Upper lobe of left lung (tissue), 4 donors: ENCODE data around the gene WDPCP.

Experiments
- POLR2A ChIP-seq, 4 donors: fragments of 450-650 bp; IDR thresholded peaks; one replicate each; pipeline ENCODE4 v1.5.1; 2016 to 2017; ENCODE audit warnings: antibody characterized with exemption in 4 of 4, mild to moderate bottlenecking in 2 of 4
- POLR2AphosphoS5 ChIP-seq, 2 donors: sonication (generic); formaldehyde crosslinking; IDR thresholded peaks; one replicate each; pipeline ENCODE4 v1.5.1; 2017; ENCODE audit warnings: antibody characterized with exemption in 2 of 2
- TF ChIP-seq, protein P1 (sequence below), 6 experiments: fragments of 450-650 bp in 4 of 6; fragments of 200-600 bp in 2 of 6; sonication (generic) in 2 of 6; IDR thresholded peaks; one replicate each; pipeline ENCODE4 v1.5.1; 2016 to 2019; ENCODE audit warnings: antibody characterized with exemption in 6 of 6

DNA sequence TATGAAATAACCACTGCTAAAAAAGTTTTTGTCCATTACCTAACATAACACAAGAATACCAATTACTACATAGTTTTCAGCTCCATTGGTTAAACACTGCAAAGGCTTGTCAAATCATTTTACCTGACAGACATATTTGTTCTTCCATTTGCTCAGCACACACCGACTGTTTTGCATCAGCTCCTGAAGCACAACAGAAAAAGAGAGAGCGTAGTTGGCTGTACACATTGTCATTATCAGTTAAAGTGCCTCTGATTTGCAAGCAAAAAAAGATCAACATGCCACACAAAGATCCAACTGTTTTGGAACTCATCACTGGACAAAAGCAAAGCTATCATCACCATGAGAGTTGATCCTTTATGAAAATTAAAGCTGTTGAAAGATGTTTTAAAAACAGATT lies 103.8 kb downstream of the WDPCP start:
- TF ChIP-seq, protein P1, sequence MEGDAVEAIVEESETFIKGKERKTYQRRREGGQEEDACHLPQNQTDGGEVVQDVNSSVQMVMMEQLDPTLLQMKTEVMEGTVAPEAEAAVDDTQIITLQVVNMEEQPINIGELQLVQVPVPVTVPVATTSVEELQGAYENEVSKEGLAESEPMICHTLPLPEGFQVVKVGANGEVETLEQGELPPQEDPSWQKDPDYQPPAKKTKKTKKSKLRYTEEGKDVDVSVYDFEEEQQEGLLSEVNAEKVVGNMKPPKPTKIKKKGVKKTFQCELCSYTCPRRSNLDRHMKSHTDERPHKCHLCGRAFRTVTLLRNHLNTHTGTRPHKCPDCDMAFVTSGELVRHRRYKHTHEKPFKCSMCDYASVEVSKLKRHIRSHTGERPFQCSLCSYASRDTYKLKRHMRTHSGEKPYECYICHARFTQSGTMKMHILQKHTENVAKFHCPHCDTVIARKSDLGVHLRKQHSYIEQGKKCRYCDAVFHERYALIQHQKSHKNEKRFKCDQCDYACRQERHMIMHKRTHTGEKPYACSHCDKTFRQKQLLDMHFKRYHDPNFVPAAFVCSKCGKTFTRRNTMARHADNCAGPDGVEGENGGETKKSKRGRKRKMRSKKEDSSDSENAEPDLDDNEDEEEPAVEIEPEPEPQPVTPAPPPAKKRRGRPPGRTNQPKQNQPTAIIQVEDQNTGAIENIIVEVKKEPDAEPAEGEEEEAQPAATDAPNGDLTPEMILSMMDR (IDR thresholded peaks at IDR 0.05), result no peak
- TF ChIP-seq POLR2A (IDR thresholded peaks at IDR 0.05) (no peak), POLR2AphosphoS5 (IDR thresholded peaks at IDR 0.05) (no peak)
